Effector memory CD8-positive, alpha-beta T cell (primary cell): ENCODE data around the gene CDH26.

Experiments used
- ATAC-seq: fragments of 150-1000 bp; cut with Tn5 transposase; replicated peaks from 2 replicates; pipeline ENCODE4 v1.10.0; 2021; ENCODE audit warnings: mild to moderate bottlenecking, moderate library complexity
- DNase-seq, 3 experiments: peaks; one replicate each; pipeline ENCODE4 v3.0.0; 2021
- H3K27ac Mint-ChIP-seq, 2 donors: one replicate each; pipeline ENCODE4 v1.8.0; 2022; ENCODE audit warnings: mild to moderate bottlenecking in 2 of 2, mixed read lengths in 2 of 2, moderate library complexity in 2 of 2
- H3K27me3 Mint-ChIP-seq, 2 donors: one replicate each; pipeline ENCODE4 v1.8.0; 2022; ENCODE audit warnings: mixed read lengths in 2 of 2
- H3K36me3 Mint-ChIP-seq: one replicate; pipeline ENCODE4 v1.8.0; 2022; ENCODE audit warnings: mild to moderate bottlenecking, moderate library complexity, mixed read lengths; ENCODE audit not compliant: insufficient read depth
- H3K4me1 Mint-ChIP-seq, 2 donors: one replicate each; pipeline ENCODE4 v1.8.0; 2022; ENCODE audit warnings: low read depth in 2 of 2, mixed read lengths in 2 of 2
- H3K4me3 Mint-ChIP-seq, 2 donors: one replicate each; pipeline ENCODE4 v1.8.0; 2022; ENCODE audit warnings: mild to moderate bottlenecking in 2 of 2, mixed read lengths in 2 of 2, moderate library complexity in 2 of 2
- H3K9me3 Mint-ChIP-seq, 2 donors: one replicate each; pipeline ENCODE4 v1.8.0; 2022; ENCODE audit warnings: mixed read lengths in 2 of 2

CDH26 gene

DNA sequence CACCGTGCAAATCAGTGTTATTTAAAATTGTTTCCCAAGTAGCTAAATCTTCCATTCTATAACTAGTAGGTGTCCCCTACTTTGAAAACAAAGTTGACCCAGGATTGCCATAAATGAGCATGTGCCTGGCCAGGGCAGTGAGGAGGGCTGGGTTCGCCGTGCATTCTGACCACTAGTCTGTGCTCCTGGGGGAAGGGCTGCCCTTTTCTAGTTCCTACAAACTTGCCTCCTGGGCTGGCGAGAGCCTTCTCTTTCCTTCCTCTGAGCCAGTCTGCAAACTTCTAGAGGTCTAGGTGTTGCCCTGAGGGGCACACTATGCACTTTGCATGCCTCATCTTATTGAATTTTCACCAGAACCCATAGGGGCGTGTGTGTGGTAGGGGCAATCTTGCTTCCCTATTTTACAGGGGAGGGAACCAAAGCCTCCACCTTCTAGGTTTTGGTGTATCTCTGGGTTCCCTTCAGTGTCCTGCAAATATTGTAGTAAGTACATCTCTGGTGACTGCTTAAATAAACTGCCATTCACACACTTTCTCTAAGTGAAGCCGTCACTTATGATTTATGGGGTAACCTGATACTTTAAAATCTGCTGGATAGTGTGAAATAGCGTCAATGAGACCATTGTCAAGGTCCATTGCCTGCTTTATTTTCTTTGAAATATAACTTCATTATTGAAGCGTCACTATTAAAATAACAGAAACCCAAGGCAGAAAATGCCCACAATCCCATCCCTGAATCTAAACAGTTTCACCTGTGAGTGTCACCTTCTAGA, 42.2 kb downstream of the CDH26 start:
- Mint-ChIP-seq H3K9me3 (no peaks in the 10 kb centered on the region), H3K27ac (no peak overlapping the region), H3K27me3 (peaks cover 3 to 6% of the 10 kb centered on the region in 2 donors), H3K36me3 (no peaks in the 10 kb centered on the region), H3K4me3 (no peak overlapping the region), H3K4me1 (no peaks in the 10 kb centered on the region)
- DNase-seq: no peak
- no peak for ATAC-seq

- H3K36me3 Mint-ChIP-seq: no peaks in the 10 kb centered on the region
- DNase-seq (no peak), ATAC-seq (no peak)
- H3K27ac Mint-ChIP-seq: no peak overlapping the region
- H3K4me3 Mint-ChIP-seq: no peak overlapping the region
- H3K27me3 Mint-ChIP-seq: no peaks in the 10 kb centered on the region
- H3K4me1 Mint-ChIP-seq: no peaks in the 10 kb centered on the region
- H3K9me3 Mint-ChIP-seq: no peaks in the 10 kb centered on the region
Measured at GRCh38 chr20:60001108-60001507, 42.9 kb downstream of the CDH26 start.

- ATAC-seq (no peak), DNase-seq (no peak)
- no peak overlapping the region for H3K4me3 Mint-ChIP-seq
- no peak overlapping the region for H3K27ac Mint-ChIP-seq
- no peaks in the 10 kb centered on the region for H3K27me3 Mint-ChIP-seq
- peaks cover 6 to 7% of the 10 kb centered on the region in 2 donors for H3K4me1 Mint-ChIP-seq
- no peaks in the 10 kb centered on the region for H3K9me3 Mint-ChIP-seq
- H3K36me3 Mint-ChIP-seq: no peaks in the 10 kb centered on the region
Measured at GRCh38 chr20:60003776-60004175, 45.6 kb downstream of the CDH26 start.

- H3K27me3 Mint-ChIP-seq: no peaks in the 10 kb centered on the region
- peaks cover 16 to 17% of the 10 kb centered on the region in 2 donors for H3K4me1 Mint-ChIP-seq
- no peaks in the 10 kb centered on the region for H3K36me3 Mint-ChIP-seq
- H3K9me3 Mint-ChIP-seq: no peaks in the 10 kb centered on the region
- DNase-seq (no peak), ATAC-seq (no peak)
- H3K27ac Mint-ChIP-seq: no peak overlapping the region
- no peak overlapping the region for H3K4me3 Mint-ChIP-seq
Measured at GRCh38 chr20:60006261-60006660, 48.0 kb downstream of the CDH26 start.

GRCh38 chr20:60007464-60007863, 49.2 kb downstream of the CDH26 start:
- DNase-seq: no peak
- no peaks in the 10 kb centered on the region for H3K9me3 Mint-ChIP-seq
- H3K27me3 Mint-ChIP-seq: no peaks in the 10 kb centered on the region
- H3K27ac Mint-ChIP-seq: peak overlapping the region; percentile 70 to 77
- H3K36me3 Mint-ChIP-seq: no peaks in the 10 kb centered on the region
- ATAC-seq: no peak
- peaks cover 26 to 29% of the 10 kb centered on the region in 2 donors for H3K4me1 Mint-ChIP-seq
- H3K4me3 Mint-ChIP-seq: no peak overlapping the region

DNA sequence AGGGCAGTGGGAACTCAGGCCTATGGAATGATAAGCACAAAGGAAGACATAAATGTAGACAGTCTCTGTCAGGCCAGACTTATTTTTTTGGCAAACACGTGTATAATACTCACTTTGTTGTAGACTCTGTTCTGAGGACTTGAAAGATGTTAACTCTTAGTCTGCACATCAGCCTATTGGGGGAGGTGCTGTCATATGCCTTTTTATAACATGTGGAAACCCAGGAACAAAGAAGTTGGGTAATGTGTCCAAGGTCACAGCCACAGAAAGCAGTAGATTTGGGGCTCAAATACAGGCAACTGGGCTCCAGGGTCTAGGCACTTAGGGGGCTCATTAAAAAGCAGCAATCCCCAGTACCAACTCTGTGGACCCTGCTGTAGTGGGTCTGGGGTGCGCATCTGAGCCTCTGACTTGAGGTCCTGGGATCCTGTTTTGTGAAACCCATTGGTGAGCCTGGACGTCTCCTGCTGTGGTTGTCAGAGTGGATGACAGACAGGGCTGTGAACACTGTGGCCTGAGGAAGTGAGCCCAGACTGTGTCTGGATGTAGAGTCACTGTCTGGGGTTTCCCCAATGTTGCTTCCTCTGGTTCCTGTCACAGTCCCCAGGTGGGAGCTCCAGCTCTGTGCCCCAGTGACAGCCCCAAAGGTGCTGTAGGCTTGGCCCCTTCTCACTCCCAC, 50.0 kb downstream of the CDH26 start:
- peak overlapping the region; percentile 70 to 77 for H3K27ac Mint-ChIP-seq
- ATAC-seq: peak; percentile 73
- no peaks in the 10 kb centered on the region for H3K27me3 Mint-ChIP-seq
- no peak overlapping the region for H3K4me3 Mint-ChIP-seq
- no peak for DNase-seq
- no peaks in the 10 kb centered on the region for H3K9me3 Mint-ChIP-seq
- H3K36me3 Mint-ChIP-seq: no peaks in the 10 kb centered on the region
- H3K4me1 Mint-ChIP-seq: peaks cover 26 to 33% of the 10 kb centered on the region in 2 donors

- no peak overlapping the region for H3K4me3 Mint-ChIP-seq
- ATAC-seq: no peak
Measured at GRCh38 chr20:60009318-60009717, 51.1 kb downstream of the CDH26 start.

DNA sequence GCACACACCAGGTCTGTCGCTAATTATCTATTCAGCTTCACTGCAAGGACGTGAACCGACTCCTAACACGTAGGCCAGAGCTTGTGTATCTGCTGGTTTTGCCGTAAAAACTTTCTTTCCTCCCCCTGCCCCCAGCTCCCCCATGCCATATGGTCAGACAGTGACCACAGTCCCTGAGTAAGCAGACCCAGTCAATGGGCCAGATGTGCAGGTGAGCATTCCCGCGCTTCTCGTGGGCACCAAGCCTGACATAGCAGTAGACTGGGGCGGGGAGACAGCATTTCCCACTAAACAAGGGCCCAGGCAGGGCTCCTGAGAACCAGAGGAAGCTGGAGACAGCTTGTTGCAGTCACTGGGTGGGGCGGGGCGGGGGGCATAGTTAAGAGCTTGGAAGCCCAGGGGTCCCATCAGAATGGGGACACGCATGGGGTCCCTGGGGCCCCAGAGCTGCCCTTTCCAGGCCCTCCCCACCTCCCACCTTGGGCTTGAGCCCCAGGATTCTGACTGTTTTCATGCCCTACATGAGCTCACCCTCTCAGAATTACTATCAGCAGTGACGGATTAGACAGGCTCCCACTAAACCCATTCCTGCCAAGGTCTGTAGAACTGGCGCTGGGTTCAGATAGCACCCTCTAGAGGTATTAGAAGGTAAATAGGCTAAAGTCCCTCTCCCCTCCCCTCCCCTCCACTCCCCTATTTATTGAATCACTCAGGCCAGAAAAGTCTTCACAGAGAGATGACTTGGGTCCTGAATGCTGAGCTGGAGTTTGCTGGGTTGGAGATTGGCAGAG, 51.8 kb downstream of the CDH26 start:
- H3K27me3 Mint-ChIP-seq: no peaks in the 10 kb centered on the region
- H3K9me3 Mint-ChIP-seq: no peaks in the 10 kb centered on the region
- no peaks in the 10 kb centered on the region for H3K36me3 Mint-ChIP-seq
- ATAC-seq (no peak), DNase-seq (no peak)
- peak overlapping the region in 1 of 2 donors; percentile 66 for H3K4me3 Mint-ChIP-seq
- peaks cover 26 to 33% of the 10 kb centered on the region in 2 donors for H3K4me1 Mint-ChIP-seq
- H3K27ac Mint-ChIP-seq: peak overlapping the region in 1 of 2 donors; percentile 54

More at GRCh38 chr20:60009318-60009717, 51.1 kb downstream of the CDH26 start:
- no peak for DNase-seq
- Mint-ChIP-seq H3K9me3 (no peaks in the 10 kb centered on the region), H3K27me3 (no peaks in the 10 kb centered on the region), H3K27ac (peak overlapping the region in 1 of 2 donors; percentile 77), H3K4me1 (peaks cover 26 to 33% of the 10 kb centered on the region in 2 donors), H3K36me3 (no peaks in the 10 kb centered on the region)

DNA sequence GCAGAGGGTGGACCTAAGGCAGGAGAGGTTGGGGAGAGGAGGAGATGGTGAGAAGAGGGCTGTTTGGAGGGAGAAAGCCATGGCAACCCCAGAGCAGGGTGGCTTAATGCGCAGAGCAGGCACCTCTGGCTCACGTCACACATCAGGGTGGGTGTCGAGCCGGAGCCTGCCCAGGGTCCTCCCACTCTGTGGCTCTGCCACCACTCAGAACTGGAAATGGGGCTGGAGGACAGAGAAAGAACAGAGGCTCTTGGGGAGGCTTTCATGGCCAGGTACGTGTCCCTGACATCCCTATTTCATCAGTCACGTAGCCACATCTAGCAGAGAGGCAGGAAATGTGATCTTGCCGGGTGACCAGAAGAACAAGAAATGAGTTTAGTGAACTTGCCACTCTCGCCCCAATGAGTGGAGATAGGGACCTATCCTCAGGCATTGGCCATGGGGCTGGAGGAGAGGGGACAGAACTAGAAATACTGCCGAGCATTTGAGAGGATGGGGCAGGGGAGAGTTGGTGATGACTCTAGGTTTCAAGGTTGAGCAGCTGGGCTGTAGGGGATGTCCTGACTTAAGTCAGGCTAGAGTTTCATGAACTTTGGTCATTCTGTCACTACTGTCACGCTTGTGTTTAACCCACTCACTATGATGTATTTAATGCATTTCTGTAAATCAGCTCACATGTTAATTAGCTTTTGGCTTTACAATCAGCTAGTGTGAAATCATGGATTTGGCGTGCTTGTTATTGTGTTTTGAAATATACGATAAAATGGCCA, 52.7 kb downstream of the CDH26 start:
- no peak for DNase-seq
- Mint-ChIP-seq H3K4me3 (peak overlapping the region; percentile 66 to 74), H3K27ac (peak overlapping the region; percentile 54 to 58), H3K9me3 (no peaks in the 10 kb centered on the region), H3K36me3 (no peaks in the 10 kb centered on the region), H3K4me1 (peaks cover 26 to 33% of the 10 kb centered on the region in 2 donors), H3K27me3 (no peaks in the 10 kb centered on the region)
- ATAC-seq: no peak

- H3K4me3 Mint-ChIP-seq: peak overlapping the region; percentile 66 to 74
- peak overlapping the region; percentile 27 to 58 for H3K27ac Mint-ChIP-seq
- no peaks in the 10 kb centered on the region for H3K36me3 Mint-ChIP-seq
Measured at GRCh38 chr20:60011512-60012507, 53.6 kb downstream of the CDH26 start.

GRCh38 chr20:60013296-60014139, 55.3 kb downstream of the CDH26 start:
- DNase-seq (no peak), ATAC-seq (no peak)
- no peaks in the 10 kb centered on the region for H3K36me3 Mint-ChIP-seq
- no peak overlapping the region for H3K27ac Mint-ChIP-seq
- no peaks in the 10 kb centered on the region for H3K9me3 Mint-ChIP-seq
- H3K27me3 Mint-ChIP-seq: no peaks in the 10 kb centered on the region
- peaks cover 22 to 25% of the 10 kb centered on the region in 2 donors for H3K4me1 Mint-ChIP-seq
- H3K4me3 Mint-ChIP-seq: no peak overlapping the region

More at GRCh38 chr20:60011512-60012507, 53.6 kb downstream of the CDH26 start:
- DNase-seq (peak in 2 of 3 experiments; percentile 12 to 19), ATAC-seq (peak; percentile 72)
- peaks cover 24 to 33% of the 10 kb centered on the region in 2 donors for H3K4me1 Mint-ChIP-seq
- no peaks in the 10 kb centered on the region for H3K9me3 Mint-ChIP-seq
- H3K27me3 Mint-ChIP-seq: no peaks in the 10 kb centered on the region
